ENCODE data around the gene DENND2C. TPM values are rescaled to one million over a fixed set of nuclear protein-coding genes. Genes with fewer than 3 reads are reported as not detected.

Gene DENND2C
- total and polyA plus RNA-seq, 3 donors from 2014 or later = 10.5 to 18.8 (median 15.0) TPM

DNA sequence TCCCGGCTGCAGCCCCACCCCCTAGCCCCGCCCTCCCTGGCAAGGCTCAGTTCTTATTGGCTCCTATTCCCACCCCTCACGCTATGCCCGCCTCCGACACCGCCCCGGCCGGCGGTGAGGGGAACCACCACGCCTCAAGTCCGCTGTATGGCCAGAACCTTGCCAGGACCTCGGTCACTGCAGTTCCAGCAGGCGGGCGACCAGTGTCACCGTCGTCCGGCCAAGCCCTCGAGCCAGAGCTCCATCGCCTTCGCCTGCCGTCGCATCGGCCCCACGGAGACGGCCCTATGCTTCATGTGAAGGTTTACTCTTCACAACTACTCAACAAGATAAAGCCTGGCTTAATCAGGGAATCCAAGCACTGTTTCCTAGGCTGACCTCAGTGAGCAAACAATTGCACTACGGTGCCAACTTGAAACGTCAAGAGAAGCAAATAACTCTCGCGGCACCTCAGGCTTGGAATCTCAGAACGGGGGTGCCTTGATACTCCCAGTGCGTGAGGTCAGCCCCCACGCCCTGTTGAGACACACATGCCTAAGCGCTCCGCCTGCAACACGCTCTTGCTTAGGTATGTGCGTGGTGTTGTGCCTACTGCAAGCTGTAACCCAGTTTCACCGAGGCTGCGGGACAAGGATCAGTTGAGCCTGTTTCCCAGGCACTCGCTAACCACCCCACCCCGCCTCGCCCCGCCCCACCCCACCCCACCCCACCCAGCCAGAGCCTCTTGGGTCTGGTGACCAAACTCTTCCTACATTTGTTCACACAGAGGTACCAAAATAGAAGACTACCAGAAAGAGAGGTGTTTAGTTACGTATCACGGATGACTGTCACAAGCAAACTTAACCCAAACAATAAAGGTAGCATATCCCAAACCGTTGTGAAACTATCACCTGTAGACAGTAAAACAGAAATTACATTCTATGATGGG is 498 bp upstream of the DENND2C start:
- TF ChIP-seq, protein P1, sequence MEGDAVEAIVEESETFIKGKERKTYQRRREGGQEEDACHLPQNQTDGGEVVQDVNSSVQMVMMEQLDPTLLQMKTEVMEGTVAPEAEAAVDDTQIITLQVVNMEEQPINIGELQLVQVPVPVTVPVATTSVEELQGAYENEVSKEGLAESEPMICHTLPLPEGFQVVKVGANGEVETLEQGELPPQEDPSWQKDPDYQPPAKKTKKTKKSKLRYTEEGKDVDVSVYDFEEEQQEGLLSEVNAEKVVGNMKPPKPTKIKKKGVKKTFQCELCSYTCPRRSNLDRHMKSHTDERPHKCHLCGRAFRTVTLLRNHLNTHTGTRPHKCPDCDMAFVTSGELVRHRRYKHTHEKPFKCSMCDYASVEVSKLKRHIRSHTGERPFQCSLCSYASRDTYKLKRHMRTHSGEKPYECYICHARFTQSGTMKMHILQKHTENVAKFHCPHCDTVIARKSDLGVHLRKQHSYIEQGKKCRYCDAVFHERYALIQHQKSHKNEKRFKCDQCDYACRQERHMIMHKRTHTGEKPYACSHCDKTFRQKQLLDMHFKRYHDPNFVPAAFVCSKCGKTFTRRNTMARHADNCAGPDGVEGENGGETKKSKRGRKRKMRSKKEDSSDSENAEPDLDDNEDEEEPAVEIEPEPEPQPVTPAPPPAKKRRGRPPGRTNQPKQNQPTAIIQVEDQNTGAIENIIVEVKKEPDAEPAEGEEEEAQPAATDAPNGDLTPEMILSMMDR (IDR thresholded peaks at IDR 0.05) = peak; percentile 13 to 41 (median 39)
- no peak for TF ChIP-seq POLR2A (IDR thresholded peaks at IDR 0.05)
- Histone ChIP-seq H3K27ac (peak overlapping the region; percentile 62 to 71), H3K4me1 (no peaks in the 10 kb centered on the region), H3K27me3 (no peaks in the 10 kb centered on the region), H3K4me3 (peak overlapping the region; percentile 81 to 82), H3K9me3 (no peaks in the 10 kb centered on the region), H3K36me3 (ENCODE audit: low read depth, missing control alignments) (no peaks in the 10 kb centered on the region)
- peak; percentile 97 for DNase-seq
- intact Hi-C loops (cut with DNase I; ENCODE audit: low total_unique reads) = no loop called here
- 5 to 13% methylated on average over 10 to 43 of the region's 45 CpGs for WGBS, 2 donors

DNA sequence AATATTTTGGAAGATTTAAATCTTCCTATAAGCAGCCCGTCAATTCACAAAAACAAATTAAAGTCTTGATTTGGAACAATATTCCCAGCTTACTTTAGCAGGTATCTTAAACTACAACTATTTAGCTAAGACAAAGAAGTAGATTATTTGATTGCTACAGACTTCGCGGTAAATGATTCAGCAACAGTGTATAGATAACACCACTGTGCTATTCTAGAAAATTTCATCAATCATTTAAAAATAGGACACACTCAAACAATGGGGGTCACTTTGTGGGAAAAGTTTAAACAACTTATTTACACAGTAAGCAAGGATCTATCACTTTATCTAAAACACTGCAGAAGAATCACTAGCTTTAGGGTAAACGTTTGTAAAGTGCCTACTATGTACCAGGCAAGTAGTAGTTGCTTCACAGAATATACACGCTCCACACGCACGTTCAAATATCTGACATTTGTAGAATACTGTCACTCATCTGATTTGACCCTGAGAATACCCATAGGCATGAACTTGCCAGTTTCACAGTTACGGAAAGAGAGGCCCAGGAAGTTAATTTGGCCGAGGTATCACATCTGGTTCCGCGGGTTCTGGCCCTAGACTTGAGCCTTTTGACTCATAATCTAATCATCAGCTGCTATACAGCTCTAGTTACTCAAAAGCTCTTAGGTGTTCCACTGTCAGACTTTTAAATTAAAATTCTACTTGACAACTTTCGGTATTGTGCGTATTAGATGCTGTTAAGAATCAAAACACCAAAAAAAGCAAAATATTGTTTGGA is 876 bp downstream of the DENND2C start:
- H3K4me3 ChIP-seq = peak overlapping the region; percentile 81 to 82
- TF ChIP-seq POLR2A (IDR thresholded peaks at IDR 0.05) = no peak
- TF ChIP-seq, protein P1 (IDR thresholded peaks at IDR 0.05) = no peak
- no peaks in the 10 kb centered on the region for H3K4me1 ChIP-seq
- H3K36me3 ChIP-seq (ENCODE audit: low read depth, missing control alignments) = no peaks in the 10 kb centered on the region
- H3K9me3 ChIP-seq = no peaks in the 10 kb centered on the region
- H3K27ac ChIP-seq = peak overlapping the region; percentile 62 to 71
- H3K27me3 ChIP-seq = no peaks in the 10 kb centered on the region
- no peak for DNase-seq
- intact Hi-C loops (cut with DNase I; ENCODE audit: low total_unique reads) = no loop called here
- 32 to 35% methylated on average over 13 of the region's 13 CpGs for WGBS, 2 donors

DNA sequence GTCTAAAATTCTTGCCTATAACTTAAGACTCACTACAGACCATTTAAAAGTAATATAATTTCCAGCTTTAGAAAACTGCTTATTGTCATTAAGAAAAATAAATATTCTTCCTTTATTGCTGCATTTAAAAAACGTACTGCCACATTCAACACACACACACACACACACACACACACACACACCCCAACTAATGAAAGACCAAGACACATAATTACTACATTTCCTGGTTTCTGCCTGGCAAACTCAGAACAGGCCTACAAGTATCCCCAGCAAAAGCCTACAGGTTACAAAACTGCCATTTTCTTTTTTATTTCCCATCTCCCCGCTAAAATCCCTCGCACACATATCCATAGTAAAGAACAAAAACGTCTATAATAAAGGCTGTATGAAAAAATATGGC is 1.5 kb downstream of the DENND2C start:
- Histone ChIP-seq H3K4me1 (no peaks in the 10 kb centered on the region), H3K4me3 (no peak overlapping the region), H3K27ac (no peak overlapping the region), H3K9me3 (no peaks in the 10 kb centered on the region), H3K27me3 (no peaks in the 10 kb centered on the region), H3K36me3 (ENCODE audit: low read depth, missing control alignments) (no peaks in the 10 kb centered on the region)
- DNase-seq = no peak
- TF ChIP-seq POLR2A (IDR thresholded peaks at IDR 0.05) = no peak
- TF ChIP-seq, protein P1 (IDR thresholded peaks at IDR 0.05) = no peak
- intact Hi-C loops (cut with DNase I; ENCODE audit: low total_unique reads) = no loop called here
- WGBS, 2 donors = 56 to 73% methylated on average over 4 of the region's 4 CpGs

DNA sequence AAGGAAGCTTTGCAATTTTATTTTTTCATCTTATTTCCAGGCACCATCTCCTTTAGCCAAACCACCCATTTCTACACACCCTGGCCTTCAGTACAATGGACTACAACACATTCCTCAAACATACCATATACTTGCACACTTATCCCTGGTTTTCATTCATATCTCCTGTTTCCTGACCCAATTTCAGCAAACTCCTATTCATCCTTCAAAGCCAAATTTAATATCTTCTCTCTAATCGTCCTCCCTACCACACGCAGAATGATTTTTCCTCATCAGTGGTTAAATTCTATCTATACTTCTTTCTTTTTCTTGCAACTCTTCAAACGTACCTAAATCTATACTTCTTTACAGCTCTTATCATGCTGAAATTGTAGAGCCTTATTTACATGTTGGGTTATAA is 2.9 kb downstream of the DENND2C start:
- Histone ChIP-seq H3K36me3 (ENCODE audit: low read depth, missing control alignments) (no peaks in the 10 kb centered on the region), H3K27me3 (no peaks in the 10 kb centered on the region), H3K27ac (no peak overlapping the region), H3K9me3 (no peaks in the 10 kb centered on the region), H3K4me1 (no peaks in the 10 kb centered on the region), H3K4me3 (no peak overlapping the region)
- 82 to 90% methylated on average over 3 of the region's 3 CpGs for WGBS, 2 donors
- intact Hi-C loops (cut with DNase I; ENCODE audit: low total_unique reads) = no loop called here
- TF ChIP-seq, protein P1 (IDR thresholded peaks at IDR 0.05) = no peak
- no peak for TF ChIP-seq POLR2A (IDR thresholded peaks at IDR 0.05)
- DNase-seq = no peak

Data from testis (tissue), 3 donors.